Upper lobe of left lung (tissue), 6 donors: ENCODE measurements around the gene PLXNA4. TPM values are rescaled to one million over a fixed set of nuclear protein-coding genes. Genes with fewer than 3 reads are reported as not detected.

Experiments
- ATAC-seq, 2 donors: fragments of 200-7000 bp; cut with Tn5 transposase; one replicate each; pipeline ENCODE4 v1.9.1; 2022; ENCODE audit warnings: mild to moderate bottlenecking in 2 of 2, moderate library complexity in 2 of 2; ENCODE audit not compliant: low FRiP score in 2 of 2
- DNase-seq, 2 donors: peaks; one replicate each; pipeline ENCODE4 v3.0.0-alpha.2; 2019 to 2020
- H3K27ac ChIP-seq, 4 donors: fragments of 200-600 bp; sonication (generic); one replicate each; pipeline ENCODE4 v1.5.1; 2016 to 2019
- H3K27me3 ChIP-seq, 4 donors: fragments of 200-600 bp; sonication (generic); one replicate each; pipeline ENCODE4 v1.5.1; 2017 to 2019
- H3K36me3 ChIP-seq, 4 donors: fragments of 200-600 bp; sonication (generic); one replicate each; pipeline ENCODE4 v1.5.1; 2016 to 2019
- H3K4me1 ChIP-seq, 4 donors: fragments of 200-600 bp; sonication (generic); one replicate each; pipeline ENCODE4 v1.5.1; 2018 to 2019
- H3K4me3 ChIP-seq, 4 donors: fragments of 200-600 bp; sonication (generic); one replicate each; pipeline ENCODE4 v1.5.1; 2017 to 2019; ENCODE audit warnings: mild to moderate bottlenecking in 2 of 4, moderate library complexity in 1 of 4
- H3K9me3 ChIP-seq, 4 donors: fragments of 200-600 bp; sonication (generic); one replicate each; pipeline ENCODE4 v1.5.1; 2018 to 2019
- EP300 ChIP-seq, 4 donors: sonication (generic); formaldehyde crosslinking; IDR thresholded peaks; one replicate each; pipeline ENCODE4 v1.5.1; 2017; ENCODE audit warnings: antibody characterized with exemption in 4 of 4, control low read depth in 2 of 4
- POLR2A ChIP-seq, 4 donors: fragments of 450-650 bp; IDR thresholded peaks; one replicate each; pipeline ENCODE4 v1.5.1; 2016 to 2017; ENCODE audit warnings: antibody characterized with exemption in 4 of 4, mild to moderate bottlenecking in 2 of 4
- POLR2AphosphoS5 ChIP-seq, 2 donors: sonication (generic); formaldehyde crosslinking; IDR thresholded peaks; one replicate each; pipeline ENCODE4 v1.5.1; 2017; ENCODE audit warnings: antibody characterized with exemption in 2 of 2
- WGBS, 2 donors: methylation state at CpG; one replicate each; pipeline ENCODE4 v1.1.5; 2017 to 2018; 5-methylcytosine and 5-hydroxymethylcytosine counted together
- total RNA-seq, 6 donors: library from RNA; depleted of rRNA in 4 of 6; stranded (reverse); fragments of >200 nt in 4 of 6; gene quantifications; one replicate each; pipeline versions ENCODE4 v1.1.0 to v1.2.1, GENCODE V29; 2016 to 2021
- TF ChIP-seq, protein P1 (sequence below), 6 experiments: fragments of 450-650 bp in 4 of 6; fragments of 200-600 bp in 2 of 6; sonication (generic) in 2 of 6; IDR thresholded peaks; one replicate each; pipeline ENCODE4 v1.5.1; 2016 to 2019; ENCODE audit warnings: antibody characterized with exemption in 6 of 6
- donor health status: DM: no; HTN: no; CAD: no; lungs with moderate emphysema.
- donor health status: DM: no; HTN: yes; CAD: no; lungs with severe emphysema.

PLXNA4 gene
- total RNA-seq, 6 donors from 2014 or later: 1.1 to 5.9 (median 2.6) TPM

GRCh38 chr7:132076301-132077035 lies 499.8 kb downstream of the PLXNA4 start:
- Histone ChIP-seq H3K36me3 (no peaks in the 10 kb centered on the region), H3K4me3 (no peak overlapping the region), H3K4me1 (no peaks in the 10 kb centered on the region), H3K27me3 (no peaks in the 10 kb centered on the region), H3K9me3 (no peaks in the 10 kb centered on the region), H3K27ac (no peak overlapping the region)
- TF ChIP-seq POLR2A (IDR thresholded peaks at IDR 0.05) (no peak), POLR2AphosphoS5 (IDR thresholded peaks at IDR 0.05) (no peak), EP300 (IDR thresholded peaks at IDR 0.05) (no peak)
- TF ChIP-seq, protein P1, sequence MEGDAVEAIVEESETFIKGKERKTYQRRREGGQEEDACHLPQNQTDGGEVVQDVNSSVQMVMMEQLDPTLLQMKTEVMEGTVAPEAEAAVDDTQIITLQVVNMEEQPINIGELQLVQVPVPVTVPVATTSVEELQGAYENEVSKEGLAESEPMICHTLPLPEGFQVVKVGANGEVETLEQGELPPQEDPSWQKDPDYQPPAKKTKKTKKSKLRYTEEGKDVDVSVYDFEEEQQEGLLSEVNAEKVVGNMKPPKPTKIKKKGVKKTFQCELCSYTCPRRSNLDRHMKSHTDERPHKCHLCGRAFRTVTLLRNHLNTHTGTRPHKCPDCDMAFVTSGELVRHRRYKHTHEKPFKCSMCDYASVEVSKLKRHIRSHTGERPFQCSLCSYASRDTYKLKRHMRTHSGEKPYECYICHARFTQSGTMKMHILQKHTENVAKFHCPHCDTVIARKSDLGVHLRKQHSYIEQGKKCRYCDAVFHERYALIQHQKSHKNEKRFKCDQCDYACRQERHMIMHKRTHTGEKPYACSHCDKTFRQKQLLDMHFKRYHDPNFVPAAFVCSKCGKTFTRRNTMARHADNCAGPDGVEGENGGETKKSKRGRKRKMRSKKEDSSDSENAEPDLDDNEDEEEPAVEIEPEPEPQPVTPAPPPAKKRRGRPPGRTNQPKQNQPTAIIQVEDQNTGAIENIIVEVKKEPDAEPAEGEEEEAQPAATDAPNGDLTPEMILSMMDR (IDR thresholded peaks at IDR 0.05): no peak
- DNase-seq (no peak), ATAC-seq (no peak)
- WGBS, 2 donors: 71 to 76% methylated on average over 11 to 13 of the region's 13 CpGs

- TF ChIP-seq, protein P1 (IDR thresholded peaks at IDR 0.05): no peak
- TF ChIP-seq POLR2A (IDR thresholded peaks at IDR 0.05) (no peak), POLR2AphosphoS5 (IDR thresholded peaks at IDR 0.05) (no peak), EP300 (IDR thresholded peaks at IDR 0.05) (no peak)
- ATAC-seq (no peak), DNase-seq (no peak)
- no peak overlapping the region for H3K4me3 ChIP-seq
- WGBS, 2 donors: 24 to 43% methylated on average over 6 of the region's 6 CpGs
- H3K9me3 ChIP-seq: no peaks in the 10 kb centered on the region
- no peaks in the 10 kb centered on the region for H3K36me3 ChIP-seq
- no peak overlapping the region for H3K27ac ChIP-seq
- H3K27me3 ChIP-seq: no peaks in the 10 kb centered on the region
- H3K4me1 ChIP-seq: no peaks in the 10 kb centered on the region
These were observed 500.8 kb downstream of the PLXNA4 start for GRCh38 chr7:132075515-132075914.

GRCh38 chr7:132073920-132074589 lies 502.2 kb downstream of the PLXNA4 start:
- 76 to 81% methylated on average over 15 of the region's 15 CpGs for WGBS, 2 donors
- ATAC-seq (no peak), DNase-seq (no peak)
- Histone ChIP-seq H3K4me1 (no peaks in the 10 kb centered on the region), H3K27me3 (no peaks in the 10 kb centered on the region), H3K4me3 (no peak overlapping the region), H3K9me3 (no peaks in the 10 kb centered on the region), H3K27ac (no peak overlapping the region), H3K36me3 (no peaks in the 10 kb centered on the region)
- no peak for TF ChIP-seq EP300 (IDR thresholded peaks at IDR 0.05)
- no peak for TF ChIP-seq POLR2A (IDR thresholded peaks at IDR 0.05)
- TF ChIP-seq, protein P1 (IDR thresholded peaks at IDR 0.05): no peak
- no peak for TF ChIP-seq POLR2AphosphoS5 (IDR thresholded peaks at IDR 0.05)
